ENCODE results near the gene ECM1. TPM values are rescaled to one million over a fixed set of nuclear protein-coding genes. Genes with fewer than 3 reads are reported as not detected.

Gene ECM1
- total RNA-seq, 2 experiments from 2014 or later: 2.0 to 3.8 TPM

GRCh38 chr1:150560576-150561253 is 52.8 kb downstream of the ECM1 start:
- no TSS peak for BruUV-seq (replicated peaks)
- intact Hi-C loops (cut with micrococcal nuclease; ENCODE audit: unreplicated experiment): loop anchor here (1.0 to 10.0 kb wide), 11 partner anchors 61 to 414 kb away; partner anchors contain the start of genes ARNT, CERS2, CTSS and GOLPH3L
- POLR2A ChIA-PET: interaction anchor here (0.7 to 10.5 kb wide), 11 partner anchors 11 to 445 kb away, joined by 3 to 260 read pairs (median 4); partner anchors contain the start of genes ENSA, MCL1 and TARS2
- DNase-seq (ENCODE audit: low spot score): peak; percentile 93
- TF ChIP-seq EZH2phosphoT487 (IDR thresholded peaks at IDR 0.05; ENCODE audit: borderline replicate concordance, low read depth, low read length): no peak
- TF ChIP-seq CTCF (conservative IDR thresholded peaks at IDR 0.05; ENCODE audit: low read length): peak; percentile 86
- Histone ChIP-seq H3K4me2 (ENCODE audit: low read length) (peak overlapping the region; percentile 97), H3K9me2 (ENCODE audit: insufficient read depth, low read length) (no peaks in the 10 kb centered on the region), H3K4me3 (ENCODE audit: low read depth, low read length, poor library complexity, severe bottlenecking) (peak overlapping the region; percentile 74), H3K4me1 (ENCODE audit: insufficient read depth, low read length, poor library complexity, severe bottlenecking) (peaks cover 59% of the 10 kb centered on the region), H3K9me3 (ENCODE audit: low read length) (no peaks in the 10 kb centered on the region), H2AFZ (ENCODE audit: low read length) (peak overlapping the region; percentile 56; the same call in 1 of the 2 replicates), H3K79me2 (ENCODE audit: insufficient read depth, low read depth, low read length) (peaks cover 12% of the 10 kb centered on the region; the same call in 1 of the 2 replicates), H4K20me1 (ENCODE audit: insufficient read depth, low read length) (no peaks in the 10 kb centered on the region), H3K36me3 (ENCODE audit: insufficient read depth, low read length) (no peaks in the 10 kb centered on the region), H3K27ac (ENCODE audit: low read depth, low read length, poor library complexity, severe bottlenecking) (peak overlapping the region; percentile 99)
- CTCF ChIA-PET (ENCODE audit: unreplicated experiment): interaction anchor here (0.6 to 3.0 kb wide), 14 partner anchors 9 to 436 kb away, joined by 3 to 13 read pairs (median 4); partner anchors contain the start of genes ENSA, FALEC and MCL1

- DNase-seq (ENCODE audit: low spot score): peak; percentile 76
- POLR2A ChIA-PET: interaction anchor here (0.7 to 10.5 kb wide), 14 partner anchors 12 to 445 kb away, joined by 3 to 260 read pairs (median 4); partner anchors contain the start of genes ENSA, MCL1, SETDB1 and TARS2
- intact Hi-C loops (cut with micrococcal nuclease; ENCODE audit: unreplicated experiment): loop anchor here (1.0 to 10.0 kb wide), 8 partner anchors 60 to 413 kb away; partner anchors contain the start of genes ARNT, CERS2, CTSS and GOLPH3L
- peaks cover 19% of the 10 kb centered on the region; the same call in 1 of the 2 replicates for H3K79me2 ChIP-seq (ENCODE audit: insufficient read depth, low read depth, low read length)
- H3K36me3 ChIP-seq (ENCODE audit: insufficient read depth, low read length): no peaks in the 10 kb centered on the region
- TF ChIP-seq EZH2phosphoT487 (IDR thresholded peaks at IDR 0.05; ENCODE audit: borderline replicate concordance, low read depth, low read length): no peak
- peak; percentile 50; the same call in 1 of the 2 replicates for TF ChIP-seq CTCF (conservative IDR thresholded peaks at IDR 0.05; ENCODE audit: low read length)
- H3K4me1 ChIP-seq (ENCODE audit: insufficient read depth, low read length, poor library complexity, severe bottlenecking): peaks cover 66% of the 10 kb centered on the region
- BruUV-seq (replicated peaks): no TSS peak
- CTCF ChIA-PET (ENCODE audit: unreplicated experiment): interaction anchor here (0.6 to 3.0 kb wide), 12 partner anchors 9 to 436 kb away, joined by 3 to 13 read pairs (median 4); partner anchors contain the start of genes ENSA and MCL1
- no peaks in the 10 kb centered on the region for H3K9me2 ChIP-seq (ENCODE audit: insufficient read depth, low read length)
- peak overlapping the region; percentile 56; the same call in 1 of the 2 replicates for H2AFZ ChIP-seq (ENCODE audit: low read length)
- H3K4me3 ChIP-seq (ENCODE audit: low read depth, low read length, poor library complexity, severe bottlenecking): peak overlapping the region; percentile 74
- peak overlapping the region; percentile 99 for H3K27ac ChIP-seq (ENCODE audit: low read depth, low read length, poor library complexity, severe bottlenecking)
- no peaks in the 10 kb centered on the region for H4K20me1 ChIP-seq (ENCODE audit: insufficient read depth, low read length)
- H3K4me2 ChIP-seq (ENCODE audit: low read length): peak overlapping the region; percentile 97
- H3K9me3 ChIP-seq (ENCODE audit: low read length): no peaks in the 10 kb centered on the region
Measured at GRCh38 chr1:150561254-150561973, 53.5 kb downstream of the ECM1 start.

Measured in OCI-LY7 (cell line).